UCSD-AML1 (cell line): Measurements from ENCODE around the gene PCBP2.

Experiments
- DNase-seq: peaks from one replicate; lab custom pipeline; 2025; ENCODE audit not compliant: unreplicated experiment; lab: John Stamatoyannopoulos, UW

The PCBP2 gene

GRCh38 chr12:53506881-53507602 lies 55.1 kb downstream of the PCBP2 start, which contains the start of gene NPFF:
Gene NPFF, minus strand, starts transcription at chr12:53507484. Its CDS starts 10 bp downstream, at chr12:53507474.
- DNase-seq: no peak

- DNase-seq: no peak
Measured at GRCh38 chr12:53507603-53507885, 55.6 kb downstream of the PCBP2 start.

GRCh38 chr12:53508534-53509170 lies 56.8 kb downstream of the PCBP2 start:
- peak; percentile 81 for DNase-seq

GRCh38 chr12:53510181-53510812 lies 58.4 kb downstream of the PCBP2 start:
- DNase-seq: no peak

GRCh38 chr12:53513712-53514410 lies 62.0 kb downstream of the PCBP2 start:
- DNase-seq: no peak

- no peak for DNase-seq
Measured at GRCh38 chr12:53514628-53515290, 62.9 kb downstream of the PCBP2 start.

- DNase-seq: no peak
Measured at GRCh38 chr12:53515291-53515680, 63.4 kb downstream of the PCBP2 start.

GRCh38 chr12:53516758-53517455 lies 65.0 kb downstream of the PCBP2 start:
- DNase-seq: no peak

- DNase-seq: no peak
Measured at GRCh38 chr12:53518381-53518780, 66.5 kb downstream of the PCBP2 start.

GRCh38 chr12:53523131-53523530 lies 71.2 kb downstream of the PCBP2 start:
- no peak for DNase-seq

GRCh38 chr12:53524476-53524875 lies 72.6 kb downstream of the PCBP2 start:
- no peak for DNase-seq

GRCh38 chr12:53530061-53530460 lies 78.2 kb downstream of the PCBP2 start:
- DNase-seq: no peak
